ENCODE measurements around the gene AMZ1. TPM values are rescaled to one million over a fixed set of nuclear protein-coding genes. Genes with fewer than 3 reads are reported as not detected.

AMZ1 gene
- total RNA-seq, 1 experiment from 2014 or later: 0.74 TPM

- H3K9me3 Mint-ChIP-seq: no peaks in the 10 kb centered on the region
- H3K9ac ChIP-seq (ENCODE audit: extremely low read depth, insufficient read length, low read length): no peak overlapping the region
- H2BK12ac ChIP-seq (ENCODE audit: insufficient read length, low read depth, low read length): no peak overlapping the region
- no peaks in the 10 kb centered on the region; the same call in 1 of the 2 replicates for H3K79me2 ChIP-seq (ENCODE audit: insufficient read depth, low read length)
- H3K14ac ChIP-seq (ENCODE audit: insufficient read depth, low read length): no peak overlapping the region
- H2AFZ ChIP-seq (ENCODE audit: low read length): no peak overlapping the region
- no peaks in the 10 kb centered on the region for H3K27me3 ChIP-seq (ENCODE audit: insufficient read depth, low read length)
- H3K4me2 ChIP-seq (ENCODE audit: insufficient read depth, insufficient read length, low read length): no peak overlapping the region
- no peak overlapping the region for H3K56ac ChIP-seq (ENCODE audit: insufficient read length, low read depth, low read length)
- H3K27ac Mint-ChIP-seq: peak overlapping the region in 1 of 3 experiments; percentile 73; a peak in 1 of 7 replicates
- H3K36me3 Mint-ChIP-seq (ENCODE audit: insufficient read depth in 1 of 3, low read depth in 3 of 3): peaks cover 0 to 18% (median 13%) of the 10 kb centered on the region in 3 experiments; a peak in 4 of 7 replicates
- no peak overlapping the region for H2AK5ac ChIP-seq (ENCODE audit: insufficient read length, low read length)
- WGBS (ENCODE audit: extremely low coverage, insufficient read length, low lambda C conversion rate): no CpG with 5 or more reads among the region's 6 CpGs
- no peak for DNase-seq
- no peak overlapping the region for H2BK5ac ChIP-seq (ENCODE audit: insufficient read length, low read length)
- H3K4me1 Mint-ChIP-seq: peaks cover 26% of the 10 kb centered on the region in 2 experiments
- H3K79me1 ChIP-seq (ENCODE audit: insufficient read depth, low read depth, low read length, poor library complexity, severe bottlenecking): no peaks in the 10 kb centered on the region
- H3K9me3 ChIP-seq (ENCODE audit: control insufficient read depth, low read depth, low read length): no peaks in the 10 kb centered on the region
- H3K4me1 ChIP-seq (ENCODE audit: insufficient read depth, low read length): no peaks in the 10 kb centered on the region; the same call in 1 of the 2 replicates
- no peak overlapping the region for H3K23ac ChIP-seq (ENCODE audit: insufficient read length, low read depth, low read length)
- peaks cover 2% of the 10 kb centered on the region; the same call in 1 of the 2 replicates for H3K27me3 Mint-ChIP-seq (ENCODE audit: low read depth)
- H3K4me3 Mint-ChIP-seq: no peak overlapping the region
- H4K8ac ChIP-seq (replicated peaks; ENCODE audit: insufficient read length, low read depth, low read length): no peak overlapping the region
- no peak overlapping the region for H3K18ac ChIP-seq (ENCODE audit: insufficient read length, low read depth, low read length)
- no peak overlapping the region for H4K5ac ChIP-seq (ENCODE audit: insufficient read length, low read depth, low read length)
- no peak overlapping the region for H4K91ac ChIP-seq (ENCODE audit: insufficient read length, low read depth, low read length)
- no peak overlapping the region for H2BK20ac ChIP-seq (ENCODE audit: low read depth, low read length, poor library complexity, severe bottlenecking)
- no peaks in the 10 kb centered on the region for H3K23me2 ChIP-seq (ENCODE audit: insufficient read length, low read depth, low read length, poor library complexity, severe bottlenecking)
- no peak overlapping the region for H2BK15ac ChIP-seq (ENCODE audit: low read depth, low read length)
- H3K4ac ChIP-seq (ENCODE audit: low read depth, low read length): no peak overlapping the region
- H3T11ph ChIP-seq (ENCODE audit: low read length): no peak overlapping the region
- no peak overlapping the region for H3K27ac ChIP-seq (ENCODE audit: insufficient read length, low read depth, low read length)
- no peak for TF ChIP-seq CTCF (conservative IDR thresholded peaks at IDR 0.05)
- no peak overlapping the region for H2BK120ac ChIP-seq (ENCODE audit: low read depth, low read length, poor library complexity, severe bottlenecking)
- H4K20me1 ChIP-seq (ENCODE audit: control insufficient read depth, insufficient read depth, insufficient read length): no peaks in the 10 kb centered on the region
Observed at GRCh38 chr7:2763597-2763996, 75.6 kb downstream of the AMZ1 start.

All from H9 (cell line).